DMS 273 (cell line): Measurements from ENCODE around the gene MMP13.
"Not testable (repeated sequence)": the region's sequence is repeated elsewhere in the genome, so short reads cannot be mapped to it uniquely, and the experiment has no call there.

Experiments
- DNase-seq: peaks from one replicate; lab custom pipeline; 2025; ENCODE audit not compliant: unreplicated experiment; lab: John Stamatoyannopoulos, UW

The MMP13 gene

GRCh38 chr11:102903895-102904294, 51.6 kb downstream of the MMP13 start:
- not testable (repeated sequence) for DNase-seq

- DNase-seq, result no peak
Measured at GRCh38 chr11:102900346-102900745, 55.2 kb downstream of the MMP13 start.
